ENCODE results near the gene NFE2.
"Not testable (repeated sequence)": the region's sequence is repeated elsewhere in the genome, so short reads cannot be mapped to it uniquely, and the experiment has no call there.

NFE2 gene

GRCh38 chr12:54281261-54281638, 19.6 kb downstream of the NFE2 start:
- DNase-seq: not testable (repeated sequence)

GRCh38 chr12:54280468-54281260, 20.2 kb downstream of the NFE2 start, which contains the start of gene HNRNPA1:
Gene HNRNPA1, plus strand, starts transcription at chr12:54280726. Its CDS starts 82 bp downstream, at chr12:54280808.
- DNase-seq: peak; percentile 95

DNA sequence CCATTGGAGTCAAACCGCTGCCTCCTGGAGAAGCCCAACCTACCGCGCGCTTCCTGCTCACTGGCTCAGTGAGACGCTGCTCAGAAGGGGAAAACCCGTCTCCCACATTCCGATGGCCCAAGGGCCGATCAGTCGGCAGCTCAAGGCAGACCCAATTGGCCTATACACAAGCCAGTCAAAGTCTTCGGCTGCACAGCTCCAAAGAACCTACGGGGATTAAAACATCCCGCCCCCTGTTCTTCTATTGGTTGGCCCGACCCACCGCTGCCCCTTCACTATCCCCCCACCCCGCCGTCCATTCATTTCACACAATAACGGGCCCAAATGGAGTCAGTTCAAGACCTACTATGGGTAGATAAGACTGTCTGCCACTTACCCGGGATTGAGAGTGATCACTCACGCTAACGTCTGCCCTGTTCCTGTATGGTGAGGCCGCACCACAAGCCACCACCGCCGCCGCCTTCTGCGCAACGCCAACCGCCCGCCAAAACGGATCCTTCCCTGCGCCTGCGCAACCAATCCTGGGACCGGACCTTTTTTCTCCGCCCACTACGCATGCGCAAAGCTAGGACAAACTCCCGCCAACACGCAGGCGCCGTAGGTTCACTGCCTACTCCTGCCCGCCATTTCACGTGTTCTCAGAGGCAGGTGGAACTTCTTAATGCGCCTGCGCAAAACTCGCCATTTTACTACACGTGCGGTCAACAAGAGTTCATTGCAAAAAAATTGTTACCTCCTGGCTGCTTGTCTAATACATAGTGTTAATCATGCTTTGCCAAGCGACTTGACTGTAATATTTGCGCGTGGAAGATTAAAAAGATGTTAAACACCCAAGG, 21.0 kb downstream of the NFE2 start, which contains the start of gene CBX5:
TSS of gene CBX5 (minus strand) at position 491 of the 836 bp plus-strand sequence. CDS start 22,472 bp downstream, outside the sequence.
- DNase-seq: peak; percentile 99

GRCh38 chr12:54279227-54279631, 21.6 kb downstream of the NFE2 start:
- DNase-seq: no peak

- DNase-seq: no peak
Measured at GRCh38 chr12:54277823-54278276, 23.0 kb downstream of the NFE2 start.

DNA sequence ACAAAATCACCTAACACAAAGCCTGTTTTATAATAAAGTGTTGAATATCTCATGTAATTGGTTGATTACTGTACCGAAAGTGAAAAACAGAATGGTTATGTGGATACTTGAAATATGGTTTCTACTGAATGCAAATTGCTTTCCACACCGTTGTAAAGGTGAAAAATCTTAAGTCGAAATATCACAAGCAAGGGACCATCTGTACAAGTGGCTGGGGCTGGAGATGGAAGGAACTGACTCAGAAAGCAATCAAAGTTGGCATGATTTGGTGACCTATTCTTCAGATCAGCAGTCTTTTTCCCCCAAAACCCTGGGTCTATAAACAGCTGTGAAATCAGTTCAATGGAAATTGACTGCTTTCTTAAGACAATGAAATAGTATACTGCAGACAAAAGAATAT, 24.4 kb downstream of the NFE2 start:
- no peak for DNase-seq

- no peak for DNase-seq
Measured at GRCh38 chr12:54273981-54274380, 26.8 kb downstream of the NFE2 start.

- no peak for DNase-seq
Measured at GRCh38 chr12:54272214-54272613, 28.6 kb downstream of the NFE2 start.

- DNase-seq: no peak
Measured at GRCh38 chr12:54270345-54270744, 30.5 kb downstream of the NFE2 start.

DNA sequence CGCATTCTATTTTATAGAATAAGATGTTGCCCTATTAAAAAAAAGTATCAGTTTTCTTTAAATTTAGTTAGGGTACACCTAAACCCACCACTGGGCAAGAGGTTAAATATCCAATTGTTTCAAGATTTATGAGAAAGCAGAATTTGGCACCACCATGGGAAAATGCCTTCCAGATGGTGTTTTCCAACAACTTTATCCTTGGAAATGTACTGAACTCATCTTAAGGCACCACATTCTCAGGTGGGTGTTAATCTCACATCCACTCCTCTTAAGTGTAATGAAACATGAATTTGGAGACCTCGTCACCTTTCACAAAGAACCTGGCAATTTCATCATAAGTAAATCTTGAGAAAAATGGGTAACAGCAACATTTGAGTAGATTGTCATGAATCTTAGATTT, 34.0 kb downstream of the NFE2 start:
- DNase-seq: no peak

DNA sequence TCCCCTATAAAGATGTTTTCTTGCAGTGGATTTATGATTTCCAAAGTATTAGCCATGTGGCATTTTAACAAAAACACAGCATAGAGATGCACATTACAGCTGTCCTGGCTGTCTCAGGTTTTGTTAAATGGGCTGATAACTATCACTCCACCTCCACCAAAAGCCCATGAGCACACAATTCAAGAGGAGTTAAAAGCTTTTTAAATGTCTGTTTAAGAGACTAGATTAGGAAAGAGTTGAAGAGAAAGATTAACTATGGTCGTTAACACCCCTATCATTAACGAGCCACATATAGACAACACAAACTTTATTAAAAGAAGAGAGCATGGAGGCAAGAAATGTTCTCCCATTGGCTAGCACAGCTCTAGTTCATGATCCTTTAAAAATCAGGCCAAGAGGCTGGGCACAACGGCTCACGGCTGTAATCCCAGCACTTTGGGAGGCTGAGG, 35.4 kb downstream of the NFE2 start:
- DNase-seq: no peak

GRCh38 chr12:54262403-54262925, 38.4 kb downstream of the NFE2 start:
- DNase-seq: no peak

GRCh38 chr12:54261815-54262402, 38.9 kb downstream of the NFE2 start:
- no peak for DNase-seq

GRCh38 chr12:54259194-54260011, 41.4 kb downstream of the NFE2 start:
- DNase-seq: peak; percentile 16

DNA sequence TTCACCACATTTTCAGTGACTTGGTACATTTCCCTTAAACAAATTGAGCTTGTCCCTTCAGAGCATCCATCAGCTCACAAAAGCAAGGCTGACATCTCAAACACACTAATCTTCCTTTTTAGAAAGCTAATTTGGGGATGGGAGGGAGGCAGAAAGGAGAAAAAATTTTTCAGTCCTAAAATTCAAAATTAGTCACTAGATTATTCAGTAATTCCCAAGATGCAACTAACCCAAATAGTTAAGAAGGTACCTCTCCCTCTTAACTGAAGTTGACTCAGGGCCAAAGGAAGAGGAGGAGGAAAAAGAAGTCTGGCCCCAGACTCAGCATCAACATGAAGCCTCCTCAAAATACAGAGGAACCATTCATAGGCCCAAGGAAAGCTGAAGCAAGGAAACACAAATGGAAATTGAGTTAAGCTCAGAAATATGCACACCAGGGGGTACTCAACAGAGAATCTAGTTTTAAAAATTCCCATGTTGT, 42.6 kb downstream of the NFE2 start:
- DNase-seq: no peak

DNA sequence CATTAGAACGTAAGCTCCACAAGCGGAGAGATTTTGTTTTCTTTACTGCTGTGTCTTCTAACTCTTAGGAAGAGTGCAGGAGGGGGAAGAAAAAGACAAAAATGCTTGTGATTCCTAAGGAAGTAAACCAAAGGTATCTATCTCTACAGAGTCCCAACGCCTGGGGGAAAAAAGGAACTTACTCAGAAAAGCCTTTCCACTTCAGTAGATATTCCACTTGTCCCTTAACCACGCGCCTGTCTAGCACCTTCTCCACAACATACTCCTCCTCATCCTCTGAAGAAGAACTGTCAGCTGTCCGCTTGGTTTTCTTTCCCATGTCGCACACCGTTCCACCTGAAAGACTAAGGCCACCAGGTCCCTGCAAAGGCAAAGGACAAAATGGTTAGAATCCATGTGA, 43.5 kb downstream of the NFE2 start:
- no peak for DNase-seq

DNA sequence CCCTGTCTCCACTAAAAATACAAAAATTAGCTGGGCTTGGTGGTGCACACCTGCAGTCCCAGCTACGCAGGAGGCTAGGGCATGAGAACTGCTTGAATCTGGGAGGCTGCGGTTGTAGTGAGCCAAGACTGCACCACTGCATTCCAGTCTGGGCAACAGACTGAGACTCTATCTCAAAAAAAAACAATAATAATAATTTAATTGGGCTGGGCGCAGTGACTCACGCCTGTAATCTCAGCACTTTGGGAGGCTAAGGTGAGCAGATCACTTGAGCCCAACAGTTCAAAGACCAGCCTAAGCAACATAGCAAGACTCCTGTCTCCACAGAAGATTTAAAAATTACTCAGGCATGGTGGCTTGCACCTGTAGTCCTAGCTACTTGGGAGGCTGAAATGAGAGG, 47.6 kb downstream of the NFE2 start:
- DNase-seq: no peak

DNA sequence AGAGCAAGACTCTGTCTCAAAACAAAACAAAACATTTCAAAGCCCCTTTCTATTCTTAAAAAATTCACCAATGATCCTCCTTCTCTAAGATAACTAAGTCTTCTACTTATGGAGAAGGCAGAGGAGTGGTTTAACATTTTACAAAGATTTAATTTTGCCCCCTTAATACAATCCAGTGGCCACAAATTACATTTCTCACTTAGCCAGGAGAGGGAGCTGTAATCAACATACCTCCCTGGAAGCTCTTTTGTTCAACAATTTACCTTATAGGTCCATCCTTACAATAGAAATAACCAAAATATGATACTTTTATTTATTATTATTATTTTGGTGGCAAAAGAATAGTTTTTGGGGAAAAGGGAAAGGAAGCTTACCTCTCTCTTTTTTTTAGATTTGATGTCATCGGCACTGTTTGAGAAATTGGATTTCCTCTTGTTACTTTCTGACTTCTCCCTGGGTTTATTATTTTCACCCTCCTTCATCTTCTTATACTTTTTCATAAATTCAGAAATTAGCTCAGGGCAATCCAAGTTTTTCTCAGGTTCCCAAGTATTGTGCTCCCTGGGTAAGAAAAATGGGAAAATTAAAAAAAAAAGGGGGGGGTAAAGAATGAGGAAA, 49.0 kb downstream of the NFE2 start:
- DNase-seq: no peak

- DNase-seq: no peak
Measured at GRCh38 chr12:54249489-54249888, 51.3 kb downstream of the NFE2 start.

- DNase-seq: no peak
Measured at GRCh38 chr12:54246011-54246641, 54.7 kb downstream of the NFE2 start.

All from activated naive CD4-positive, alpha-beta T cell treated with Interleukin-2 at 50 U/mL for 16 hours (primary cell).